Measurements from ENCODE around the gene EXOC8.

Gene EXOC8

DNA sequence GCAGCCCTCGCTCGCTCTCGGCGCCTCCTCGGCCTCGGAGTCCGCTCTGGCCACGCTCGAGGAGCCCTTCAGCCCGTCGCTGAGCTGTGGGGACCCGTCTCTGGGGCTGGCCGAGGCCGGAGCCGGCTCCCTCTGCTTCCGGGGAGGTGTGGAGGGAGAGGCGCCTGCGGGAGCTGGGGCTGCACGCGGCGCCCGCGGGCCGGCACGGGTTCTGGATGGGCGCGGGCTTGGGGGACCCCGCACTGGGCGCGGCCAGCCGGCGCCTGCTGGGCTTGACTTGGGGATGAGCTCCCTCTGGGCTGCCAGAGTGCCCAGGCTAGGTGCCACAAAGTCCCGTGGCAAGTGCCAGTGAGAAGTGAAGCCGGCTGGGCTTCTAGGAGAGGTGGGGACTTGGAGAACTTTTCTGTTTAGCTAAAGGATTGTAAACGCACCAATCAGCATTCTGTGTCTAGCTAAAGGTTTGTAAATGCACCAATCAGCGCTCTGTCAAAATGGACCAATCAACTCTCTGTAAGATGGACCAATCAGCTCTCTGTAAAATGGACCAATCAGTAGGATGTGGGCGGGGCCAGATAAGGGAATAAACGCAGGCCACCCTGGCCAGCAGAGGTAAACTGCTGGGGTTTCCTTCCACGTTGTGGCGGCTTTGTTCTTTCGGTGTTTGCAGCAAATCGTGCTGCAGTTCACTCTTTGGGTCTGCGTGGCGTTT, 20.2 kb downstream of the EXOC8 start:
- no peak for DNase-seq (ENCODE audit: low read depth, low spot score)

- DNase-seq (ENCODE audit: low read depth, low spot score), result no peak
Measured at GRCh38 chr1:231315887-231316286, 21.8 kb downstream of the EXOC8 start.

- DNase-seq (ENCODE audit: low read depth, low spot score), result no peak
Measured at GRCh38 chr1:231313661-231314060, 24.0 kb downstream of the EXOC8 start.

DNA sequence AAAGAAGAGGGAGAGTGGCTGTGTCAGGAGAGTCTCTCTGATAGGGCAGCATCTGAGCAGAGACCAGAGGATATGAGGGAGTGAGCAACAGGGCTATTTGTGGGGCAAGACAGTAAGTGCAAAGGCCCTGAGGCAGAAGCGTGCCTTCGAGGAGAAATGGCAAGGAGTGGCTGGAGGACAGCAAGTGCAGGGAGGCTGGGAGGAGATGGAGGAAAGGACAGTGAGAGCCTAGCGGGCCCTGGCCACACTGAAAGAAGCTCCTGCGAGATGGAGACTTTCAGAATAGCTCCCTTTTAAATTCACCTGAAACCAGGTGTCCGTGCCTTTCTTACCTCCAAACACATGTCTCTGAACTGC, 25.2 kb downstream of the EXOC8 start:
- no peak for DNase-seq (ENCODE audit: low read depth, low spot score)

DNA sequence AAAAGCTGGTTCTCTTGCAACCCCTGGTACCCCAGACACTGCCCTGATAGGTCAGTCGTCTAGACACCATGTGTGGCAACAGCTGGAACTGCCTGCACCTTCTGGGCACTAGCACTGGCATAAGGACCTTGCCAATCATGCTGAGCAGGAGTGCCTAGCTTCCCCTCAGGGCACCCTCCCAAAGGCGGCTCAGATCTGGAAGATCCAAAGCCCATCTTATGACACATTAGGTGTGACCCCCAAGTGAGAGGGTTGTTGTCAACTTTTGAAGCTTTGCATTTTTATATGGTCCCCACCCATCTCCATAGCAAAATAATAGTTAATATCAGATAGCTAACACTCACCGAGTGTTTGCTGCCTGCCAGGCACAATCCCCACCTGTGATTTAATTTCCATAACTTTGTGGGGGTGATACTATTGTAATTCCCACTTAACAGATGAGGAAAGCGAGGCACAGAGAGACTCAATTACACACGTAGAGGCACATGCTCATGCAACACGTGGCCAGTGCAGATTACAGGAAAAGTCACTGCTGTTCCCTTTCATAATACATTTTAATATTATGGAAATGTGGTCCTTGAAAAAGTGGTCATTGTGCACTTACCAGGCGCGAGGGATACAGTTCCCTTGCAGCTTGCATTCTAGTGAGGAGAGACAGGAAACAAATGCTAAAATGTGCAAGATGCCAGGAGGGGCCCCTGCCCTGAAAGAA, 25.8 kb downstream of the EXOC8 start:
- DNase-seq (ENCODE audit: low read depth, low spot score), result no peak

DNA sequence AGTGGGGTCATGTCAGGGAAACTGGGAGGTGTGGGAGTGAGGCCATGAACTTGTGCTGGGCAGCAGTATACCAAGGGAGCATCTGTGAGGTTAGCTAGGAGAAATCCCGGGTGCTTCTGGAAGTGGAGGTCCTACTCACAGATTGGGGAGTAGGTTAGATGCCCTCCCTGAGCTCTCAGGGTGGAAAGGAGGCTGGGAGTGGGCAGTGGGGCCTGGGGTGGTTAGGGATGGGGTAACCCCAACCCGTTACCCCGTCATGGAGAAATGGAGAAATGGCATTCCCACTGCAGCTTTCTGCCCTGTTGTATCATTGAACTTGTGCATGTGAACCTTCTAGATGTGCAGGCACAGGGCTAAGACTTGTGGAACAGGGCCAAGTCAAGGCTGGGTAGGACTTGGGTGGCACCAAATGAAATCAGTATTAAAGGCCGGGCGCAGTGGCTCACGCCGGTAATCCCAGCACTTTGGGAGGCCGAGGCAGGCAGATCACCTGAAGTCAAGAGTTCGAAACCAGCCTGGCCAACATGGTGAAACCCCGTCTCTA, 27.2 kb downstream of the EXOC8 start:
- no peak for DNase-seq (ENCODE audit: low read depth, low spot score)

DNA sequence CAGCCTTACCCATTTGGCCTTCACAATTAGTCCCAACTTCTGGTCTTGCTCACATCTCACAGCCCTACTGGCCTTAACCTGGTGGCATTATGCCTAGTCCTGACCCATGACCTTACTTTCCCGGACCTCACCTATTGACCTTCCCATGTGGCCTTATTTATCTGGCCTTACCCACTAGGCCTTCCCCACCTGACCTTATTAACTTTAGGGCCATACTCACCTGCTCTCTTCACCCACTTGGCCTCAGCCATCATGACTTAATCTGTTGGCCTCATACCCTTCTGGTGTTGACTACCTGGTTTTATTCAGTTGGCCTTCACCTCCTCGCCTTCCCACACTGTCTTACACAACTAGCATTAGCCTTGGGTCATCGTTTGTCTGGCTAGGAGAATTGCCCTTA, 35.7 kb downstream of the EXOC8 start:
- no peak for DNase-seq (ENCODE audit: low read depth, low spot score)

- no peak for DNase-seq (ENCODE audit: low read depth, low spot score)
Measured at GRCh38 chr1:231295938-231296337, 41.7 kb downstream of the EXOC8 start.

- DNase-seq (ENCODE audit: low read depth, low spot score), result no peak
Measured at GRCh38 chr1:231286603-231287002, 51.0 kb downstream of the EXOC8 start.

- DNase-seq (ENCODE audit: low read depth, low spot score), result no peak
Measured at GRCh38 chr1:231284441-231284840, 53.2 kb downstream of the EXOC8 start.

Data from smooth muscle cell of the brain vasculature (primary cell).